ENCODE results near the gene FBXO10.
A peak's percentile ranks its signal among the peaks of the same experiment; 100 is the strongest.

- TF ChIP-seq CTCF (conservative IDR thresholded peaks at IDR 0.05; ENCODE audit: low read depth in 2 of 2) (no peak), POLR2AphosphoS5 (IDR thresholded peaks at IDR 0.05; ENCODE audit: low read depth) (no peak), REST (IDR thresholded peaks at IDR 0.05; ENCODE audit: unreplicated experiment) (peak; percentile 37), EZH2 (IDR thresholded peaks at IDR 0.05; ENCODE audit: low read depth, unreplicated experiment) (no peak), EZH2phosphoT487 (IDR thresholded peaks at IDR 0.05; ENCODE audit: unreplicated experiment) (no peak)
Measured at GRCh38 chr9:37625036-37625757, 49.0 kb upstream of the FBXO10 start.

Data from GM23338 (cell line).